Stimulated activated CD4-positive, alpha-beta T cell treated with anti-CD3 and anti-CD28 coated beads, Interleukin-12 subunit alpha, Interleukin-12 subunit beta, amount 100 ng/mL, for 48 hours (primary cell): Measurements from ENCODE around the gene TRIP11.
"Not testable (repeated sequence)": the region's sequence is repeated elsewhere in the genome, so short reads cannot be mapped to it uniquely, and the experiment has no call there.

Source experiments
- DNase-seq, 3 donors: peaks; one replicate each; pipeline ENCODE4 v3.0.0-alpha.2; 2020; ENCODE audit warnings: low read depth in 2 of 3, low spot score in 1 of 3

Gene TRIP11

DNA sequence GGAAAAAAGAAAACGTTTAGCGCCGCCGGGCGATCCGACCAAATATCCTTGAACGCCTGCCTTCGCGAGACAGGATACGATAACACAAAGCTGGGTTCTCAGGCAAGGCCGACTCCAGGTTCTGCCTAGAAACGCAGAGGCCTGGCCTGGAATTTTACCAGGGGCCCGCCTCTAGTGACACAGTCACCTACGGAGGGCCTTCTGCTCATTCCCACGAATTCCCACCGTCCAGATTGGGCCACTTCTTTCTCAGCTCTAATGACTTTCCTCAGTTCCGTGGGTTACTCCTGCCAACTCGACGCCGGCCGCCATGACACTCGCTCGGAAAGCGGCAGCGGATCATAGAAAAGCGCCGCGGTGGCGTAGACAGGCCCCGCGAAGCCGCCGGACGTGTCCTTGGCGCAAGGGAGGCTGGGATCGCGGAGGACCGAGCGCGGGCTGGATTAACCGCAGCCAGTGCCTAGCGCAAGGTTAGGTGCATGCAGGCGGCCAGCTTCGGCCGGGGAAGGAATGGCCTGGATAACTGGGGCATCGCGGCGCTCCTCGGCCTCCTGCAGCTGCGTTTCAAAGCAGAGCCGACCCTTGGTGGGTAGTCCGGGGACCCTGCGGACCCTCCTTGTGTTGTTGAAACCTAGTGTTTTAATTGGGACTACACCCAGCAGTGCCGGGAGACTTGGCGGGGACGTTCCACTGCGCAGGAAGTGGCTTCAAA lies at the start of gene TRIP11:
Gene TRIP11, minus strand, starts transcription at position 341 of the 712 bp plus-strand sequence. CDS start 374 bp downstream, outside the sequence.
- DNase-seq, result peak; percentile 88 to 93 (median 91)

DNA sequence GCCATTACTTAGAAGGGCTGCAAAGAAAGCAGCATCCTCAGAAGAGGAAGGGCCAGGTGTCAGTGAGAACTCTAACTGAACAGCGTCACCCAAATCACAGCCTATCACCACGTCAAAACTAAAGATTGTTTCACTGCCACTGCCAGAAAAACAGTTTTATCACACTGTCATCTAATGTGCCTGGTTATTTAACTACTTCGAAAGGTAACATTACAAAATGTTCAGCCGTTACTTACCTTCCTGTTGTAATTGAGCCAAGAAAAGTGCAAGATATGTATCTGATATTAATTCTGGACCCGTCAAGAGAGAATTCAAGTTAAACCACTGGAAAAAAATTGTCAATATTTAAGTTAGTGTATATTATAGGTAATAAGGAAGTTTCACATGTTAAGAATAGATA lies 48.6 kb upstream of the TRIP11 start:
- DNase-seq, result no peak

DNA sequence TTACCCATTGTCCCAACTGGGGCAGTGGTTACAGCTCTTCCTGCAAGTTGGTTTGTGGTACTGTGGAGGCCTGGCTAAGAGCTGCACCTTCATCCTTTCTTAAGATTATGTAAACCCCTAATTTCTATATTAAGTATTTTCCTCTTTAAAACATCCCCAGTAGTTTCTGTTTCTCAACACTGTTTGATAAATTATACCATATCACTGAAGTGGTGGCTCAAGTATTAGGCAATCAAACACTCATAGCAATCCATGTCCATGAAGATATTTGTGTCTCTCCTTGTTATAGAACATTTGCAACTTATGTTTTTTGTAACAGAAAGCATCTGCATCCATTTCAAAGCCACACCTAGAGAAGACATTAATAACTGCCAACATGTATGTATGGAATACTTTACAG lies 34.7 kb upstream of the TRIP11 start:
- DNase-seq, result no peak

DNA sequence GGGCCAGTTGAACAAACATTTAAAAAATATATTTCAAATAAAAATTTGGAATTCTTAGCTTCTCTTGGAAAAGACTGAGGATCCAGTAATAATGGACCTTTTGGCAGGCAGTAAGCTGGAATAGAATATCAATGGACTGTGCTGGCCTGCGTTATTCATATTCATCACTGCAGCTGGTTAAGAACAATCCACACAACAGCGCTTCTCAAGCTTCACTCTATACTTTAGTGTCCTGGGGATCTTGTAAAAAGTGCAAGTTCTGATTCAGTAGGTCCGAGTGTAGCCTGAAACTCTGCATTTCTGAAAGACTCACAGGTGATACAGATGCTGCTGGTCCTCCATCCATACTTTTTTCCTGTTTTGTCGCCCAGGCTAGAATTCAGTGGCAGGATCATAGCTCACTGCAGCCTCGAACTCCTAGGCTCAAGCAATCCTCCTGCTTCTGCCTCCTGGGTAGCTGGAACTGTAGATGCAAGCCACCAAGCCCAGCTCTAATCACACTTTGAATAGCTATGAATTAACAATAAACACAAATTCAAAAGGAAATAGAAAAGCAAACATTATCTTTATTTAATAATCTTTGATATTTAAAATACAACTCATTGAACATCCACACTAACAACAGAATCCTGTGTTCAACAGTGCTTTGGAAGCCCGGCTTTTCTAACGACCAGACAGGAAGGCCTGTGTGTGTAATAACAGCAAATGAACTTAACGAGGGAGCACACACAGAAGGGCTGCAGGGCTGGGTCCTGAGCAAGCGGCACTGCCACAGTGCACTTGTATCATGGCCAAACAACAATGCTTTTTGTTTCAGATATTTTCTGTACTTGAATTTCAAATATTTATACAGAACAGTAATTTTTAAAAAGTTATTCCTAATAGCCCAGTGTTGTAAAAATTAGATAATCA lies 18.4 kb upstream of the TRIP11 start:
- no peak for DNase-seq

DNA sequence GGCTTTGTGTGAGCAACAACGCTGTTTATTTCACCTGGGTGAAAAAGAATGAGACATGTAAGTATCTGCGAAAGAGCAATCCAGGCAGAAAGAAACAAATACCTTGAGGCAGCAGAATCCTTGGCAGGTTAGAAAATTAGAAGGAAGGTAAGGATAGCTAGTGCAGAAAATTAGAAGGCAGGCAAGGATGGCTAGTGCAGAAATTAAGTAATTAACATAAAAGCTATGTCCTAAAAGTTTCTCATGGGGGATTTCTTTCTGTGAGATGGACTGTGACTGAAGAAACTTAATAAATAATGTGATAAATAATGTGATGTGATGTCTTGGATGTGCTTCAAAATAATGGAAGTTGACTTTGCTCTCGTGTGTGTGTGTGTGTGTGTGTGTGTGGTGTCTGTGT lies 9.9 kb upstream of the TRIP11 start:
- no peak for DNase-seq

DNA sequence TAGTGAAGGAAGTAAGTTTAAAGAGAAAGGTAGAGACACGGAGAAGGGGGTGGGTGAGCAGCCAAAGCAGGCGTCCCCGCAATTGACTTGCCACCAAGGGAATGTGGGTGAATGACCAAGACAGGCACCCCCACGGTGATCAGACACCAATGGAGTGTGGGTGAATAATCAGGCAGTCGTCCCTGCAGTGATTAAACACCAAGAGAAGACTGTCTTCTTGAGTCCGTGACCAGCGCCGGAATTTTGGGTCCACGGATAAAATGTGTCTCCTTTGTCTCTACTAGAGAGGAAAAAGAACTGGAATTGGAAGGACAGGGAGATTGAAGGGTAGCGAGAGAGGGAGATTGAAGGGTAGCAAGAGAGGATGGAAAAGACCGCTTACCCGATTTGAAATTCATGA lies 9.4 kb upstream of the TRIP11 start:
- not testable (repeated sequence) for DNase-seq

DNA sequence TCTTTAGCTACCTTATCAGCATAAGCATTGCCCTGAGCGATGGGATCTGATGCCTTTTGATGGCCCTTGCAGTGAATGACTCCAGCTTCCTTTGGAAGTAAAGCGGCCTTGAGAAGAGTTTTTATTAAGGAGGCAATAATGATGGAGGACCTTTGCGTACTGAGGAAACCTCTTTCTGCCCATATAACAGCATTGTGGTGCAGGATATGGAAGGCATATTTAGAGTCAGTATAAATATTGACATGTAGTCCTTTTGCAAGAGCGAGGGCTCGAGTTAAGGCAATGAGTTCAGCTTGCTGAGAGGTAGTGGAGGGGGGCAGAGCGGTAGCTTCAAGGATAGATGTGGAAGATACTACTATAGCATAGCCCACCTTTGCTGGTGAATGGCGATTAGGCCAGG lies 6.0 kb upstream of the TRIP11 start:
- not testable (repeated sequence) for DNase-seq

DNA sequence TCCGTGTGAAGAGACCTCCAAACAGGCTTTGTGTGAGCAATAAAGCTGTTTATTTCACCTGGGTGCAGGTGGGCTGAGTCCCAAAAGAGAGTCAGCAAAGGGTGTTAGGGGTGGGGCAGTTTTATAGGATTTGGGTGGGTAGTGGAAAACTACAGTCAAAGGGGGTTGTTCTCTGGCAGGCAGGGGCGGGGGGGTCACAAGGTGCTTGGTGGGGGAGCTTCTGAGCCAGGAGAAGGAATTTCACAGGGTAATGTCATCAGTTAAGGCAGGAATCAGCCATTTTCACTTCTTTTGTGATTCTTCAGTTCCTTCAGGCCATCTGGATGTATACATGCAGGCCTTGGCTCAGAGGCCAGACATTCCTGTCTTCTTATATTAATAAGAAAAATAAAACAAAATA lies 1.9 kb upstream of the TRIP11 start:
- not testable (repeated sequence) for DNase-seq

DNA sequence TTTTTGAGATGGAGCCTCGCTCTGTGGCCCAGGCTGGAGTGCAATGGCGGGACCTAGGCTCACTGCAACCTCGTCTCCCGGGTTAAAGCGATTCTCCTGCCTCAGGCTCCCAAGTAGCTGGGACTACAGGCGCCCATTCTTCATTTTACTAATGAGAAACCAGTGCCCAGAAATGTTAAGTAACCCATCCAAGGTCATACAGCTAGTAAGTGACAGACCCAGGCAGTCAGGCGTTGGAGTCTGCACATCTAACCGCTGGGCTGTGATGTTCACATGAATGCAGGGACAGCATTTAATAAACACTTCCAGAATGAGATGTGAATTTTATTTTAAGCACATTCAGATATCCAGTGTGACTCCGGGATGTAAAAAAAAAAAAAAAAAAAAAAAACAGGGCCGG lies 1.3 kb upstream of the TRIP11 start:
- DNase-seq, result no peak

DNA sequence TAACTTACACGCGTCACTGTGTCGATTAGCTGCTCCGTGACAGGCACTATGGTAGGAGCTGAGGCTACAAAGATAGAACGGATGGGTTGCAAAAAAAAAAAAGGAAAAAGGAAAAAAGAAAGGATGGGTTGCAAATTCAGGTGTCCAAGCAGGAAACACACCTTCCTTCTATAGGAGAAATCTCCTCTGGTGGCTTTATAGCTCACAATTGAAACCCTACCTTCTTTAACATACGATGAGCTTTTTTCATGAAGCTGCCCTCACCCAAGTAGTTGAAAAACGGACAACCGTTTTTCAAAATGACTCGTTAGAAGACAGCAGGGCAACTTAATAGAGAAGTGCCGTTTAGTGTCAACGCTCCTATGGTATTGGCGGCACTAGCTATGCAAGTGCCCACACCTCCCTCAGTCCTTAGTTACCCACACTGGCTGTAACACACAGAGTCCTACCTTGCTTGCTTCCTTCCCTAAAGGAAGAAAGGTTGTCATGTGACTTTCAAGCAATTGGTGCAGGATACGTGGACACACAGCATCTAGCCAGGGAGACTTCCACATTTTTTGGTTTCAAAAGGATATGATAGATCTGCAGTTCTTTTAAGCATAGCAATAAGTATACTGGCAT lies 682 bp upstream of the TRIP11 start:
- DNase-seq, result peak in 2 of 3 donors; percentile 3 to 5

DNA sequence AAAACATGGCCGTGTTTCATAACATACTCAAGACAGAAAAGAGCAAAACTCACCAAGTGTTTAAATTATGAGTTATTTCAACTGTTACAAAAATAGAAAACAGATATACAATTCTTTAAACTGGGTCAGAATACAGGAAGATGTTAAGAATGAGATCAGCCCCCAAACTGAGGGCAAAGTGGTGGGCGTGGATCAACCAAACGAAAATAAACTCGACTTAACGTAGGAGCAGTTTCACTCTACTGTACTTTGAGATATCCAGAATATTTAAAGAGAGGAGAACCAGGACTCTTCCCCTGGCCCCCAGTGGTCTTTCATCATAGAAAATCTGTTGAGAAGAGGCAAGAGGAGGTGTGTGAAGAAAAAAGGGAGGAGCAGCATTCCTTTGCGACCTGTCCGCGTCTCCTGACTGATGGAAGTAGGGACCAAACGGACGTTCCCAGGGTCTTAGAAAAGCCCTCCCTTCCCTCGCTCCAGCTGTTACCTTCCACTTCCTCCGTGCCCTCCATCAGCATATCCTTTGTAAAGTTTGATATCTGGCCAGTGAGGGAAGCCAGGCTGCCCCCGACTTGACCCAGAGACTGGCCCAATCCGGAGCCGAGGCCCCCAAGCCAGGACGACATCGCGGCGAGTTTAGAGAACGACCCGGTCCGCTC lies 668 bp downstream of the TRIP11 start:
- peak in 1 of 3 donors; percentile 4 for DNase-seq

DNA sequence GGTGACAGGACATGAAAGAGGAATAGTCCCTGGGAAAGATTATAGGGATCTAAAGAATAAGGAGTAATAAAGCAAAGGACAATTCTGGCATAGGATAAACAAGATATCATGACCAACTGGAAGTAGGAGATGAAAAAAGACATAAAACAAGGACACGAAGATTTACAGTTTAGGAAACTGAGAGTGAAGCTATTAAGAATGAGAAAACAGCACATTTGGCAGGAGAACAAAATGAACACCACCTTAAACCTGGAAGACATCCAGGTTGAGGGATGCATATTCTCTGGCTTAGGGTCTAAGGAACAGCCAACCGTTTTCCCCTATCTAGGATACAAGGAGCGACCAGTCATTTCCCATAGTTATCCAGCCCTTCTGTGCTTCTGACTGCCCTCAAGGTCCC lies 1.9 kb downstream of the TRIP11 start:
- DNase-seq, result no peak

DNA sequence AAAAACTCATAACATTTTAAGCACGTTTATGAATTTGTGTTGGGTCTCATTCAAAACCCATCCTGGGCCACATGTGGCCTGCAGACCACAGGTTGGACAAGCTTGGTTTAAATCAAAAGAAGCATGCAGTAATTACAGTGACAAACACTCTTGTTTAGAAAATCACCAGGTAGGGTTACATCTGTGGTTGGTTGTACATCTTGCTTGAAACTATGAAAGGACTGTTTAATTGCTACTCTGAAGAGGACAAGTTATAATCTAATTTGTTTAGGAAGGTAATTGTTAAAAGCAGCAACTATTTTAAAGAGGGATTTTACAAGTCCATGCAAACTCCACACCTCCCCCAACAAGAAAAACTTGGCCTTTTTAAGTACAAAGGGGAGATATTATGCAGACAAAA lies 4.0 kb downstream of the TRIP11 start:
- no peak for DNase-seq

DNA sequence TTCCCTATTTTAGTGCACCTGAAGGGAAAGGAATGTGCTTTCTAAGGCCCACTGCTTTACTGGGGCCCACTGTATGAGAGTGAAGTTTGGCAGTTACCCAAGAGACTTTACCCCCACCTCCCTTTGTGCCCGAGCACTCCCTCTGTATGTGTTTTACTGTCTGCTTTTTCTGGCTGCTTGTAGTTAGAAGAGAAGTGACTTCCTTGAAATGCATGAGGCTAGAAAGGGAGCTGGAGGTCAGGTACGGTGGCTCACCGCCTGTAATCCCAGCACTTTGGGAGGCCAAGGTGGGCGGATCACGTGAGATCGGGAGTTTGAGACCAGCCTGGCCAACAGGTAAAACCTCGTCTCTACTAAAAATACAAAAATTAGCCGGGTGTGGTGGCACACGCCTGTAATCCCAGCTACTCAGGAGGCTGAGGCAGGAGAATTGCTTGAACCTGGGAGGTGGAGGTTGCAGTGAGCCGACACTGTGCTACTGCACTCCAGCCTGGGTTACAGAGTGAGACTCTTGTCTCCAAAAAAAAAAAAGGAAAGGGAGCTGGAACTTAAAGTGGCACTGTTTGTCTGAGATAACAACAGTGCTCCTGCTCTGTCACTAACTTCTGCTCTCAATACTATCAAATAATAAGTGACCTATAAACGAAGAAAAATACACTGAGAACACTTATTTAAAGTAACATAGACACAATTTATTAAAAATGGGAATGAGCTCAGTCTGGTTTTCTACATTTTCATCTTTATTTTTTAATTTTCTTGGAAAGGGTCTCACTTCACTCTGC lies 5.8 kb downstream of the TRIP11 start:
- DNase-seq, result no peak

DNA sequence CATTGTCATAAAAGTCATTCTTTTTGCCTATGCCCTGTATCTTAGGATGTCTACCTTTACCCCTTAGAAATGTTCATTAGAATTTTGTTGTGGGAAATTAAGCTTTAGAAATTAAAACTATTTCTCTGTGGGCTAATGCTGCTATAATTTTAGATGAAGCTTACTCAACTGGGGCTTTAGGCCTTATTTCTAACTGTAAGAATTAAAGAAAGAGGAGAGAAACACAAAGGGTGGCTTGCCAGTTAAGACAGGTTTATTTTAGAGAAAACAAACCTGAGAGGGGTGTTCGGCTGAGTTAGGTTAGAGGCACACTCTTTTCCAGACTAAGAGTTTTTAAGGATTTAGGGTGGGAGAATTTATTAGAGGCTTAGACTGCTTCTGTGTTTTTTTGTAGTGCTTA lies 6.4 kb downstream of the TRIP11 start:
- no peak for DNase-seq

DNA sequence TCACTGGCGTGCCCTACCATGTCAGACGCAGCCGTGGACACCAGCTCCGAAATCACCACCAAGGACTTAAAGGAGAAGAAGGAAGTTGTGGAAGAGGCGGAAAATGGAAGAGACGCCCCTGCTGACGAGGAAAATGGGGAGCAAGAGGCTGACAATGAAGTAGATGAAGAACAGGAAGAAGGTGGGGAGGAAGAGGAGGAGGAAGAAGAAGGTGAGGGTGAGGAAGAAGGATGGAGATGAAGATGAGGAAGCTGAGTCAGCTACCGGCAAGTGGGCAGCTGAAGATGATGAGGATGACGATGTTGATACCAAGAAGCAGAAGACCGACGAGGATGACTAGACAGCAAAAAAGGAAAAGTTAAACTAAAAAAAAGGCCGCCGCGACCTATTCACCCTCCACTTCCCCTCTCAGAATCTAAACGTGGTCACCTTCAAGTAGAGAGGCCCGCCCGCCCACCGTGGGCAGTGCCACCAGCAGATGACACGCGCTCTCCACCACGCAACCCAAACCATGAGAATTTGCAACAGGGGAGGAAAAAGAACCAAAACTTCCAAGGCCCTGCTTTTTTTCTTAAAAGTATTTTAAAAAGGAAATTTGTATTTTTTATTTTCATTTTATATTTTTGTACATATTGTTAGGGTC lies 13.2 kb downstream of the TRIP11 start:
- DNase-seq, result no peak

DNA sequence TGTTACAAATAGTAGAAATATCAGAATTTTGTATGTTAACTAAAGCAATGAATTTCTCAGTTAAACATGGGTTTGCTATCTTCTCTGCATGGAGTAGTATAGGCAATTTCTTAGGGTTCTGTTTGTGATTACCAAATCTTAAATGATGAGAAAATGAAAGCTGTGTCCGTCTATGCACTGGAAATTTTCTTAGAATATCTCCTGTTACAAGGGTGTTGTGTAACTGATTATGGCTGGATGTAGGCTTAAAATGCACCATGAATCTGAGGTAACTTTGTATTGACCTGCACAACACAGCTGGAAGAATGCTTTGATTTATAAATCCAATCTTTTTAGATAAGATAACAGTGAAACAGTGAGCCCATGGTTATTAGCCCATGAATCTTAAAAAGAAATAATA lies 17.8 kb downstream of the TRIP11 start:
- DNase-seq, result no peak

DNA sequence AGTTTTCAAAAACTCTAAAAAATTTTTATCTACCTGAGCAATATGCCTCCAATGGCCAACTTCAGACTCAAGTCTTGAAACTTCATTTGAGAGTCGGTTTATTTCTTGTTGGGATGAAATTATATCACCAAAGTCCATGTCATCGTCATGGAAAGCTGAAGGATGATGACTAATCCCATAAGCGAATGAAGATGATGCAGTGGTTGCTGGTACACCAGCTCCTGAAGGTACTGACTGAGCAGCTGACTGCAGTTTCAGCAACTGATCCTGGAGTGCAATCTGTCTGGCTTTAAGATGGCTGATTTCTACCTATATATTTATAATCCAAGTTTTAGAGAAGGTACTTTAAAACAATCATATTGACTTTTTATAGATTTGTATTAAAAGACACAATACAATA lies 18.3 kb downstream of the TRIP11 start:
- no peak for DNase-seq

DNA sequence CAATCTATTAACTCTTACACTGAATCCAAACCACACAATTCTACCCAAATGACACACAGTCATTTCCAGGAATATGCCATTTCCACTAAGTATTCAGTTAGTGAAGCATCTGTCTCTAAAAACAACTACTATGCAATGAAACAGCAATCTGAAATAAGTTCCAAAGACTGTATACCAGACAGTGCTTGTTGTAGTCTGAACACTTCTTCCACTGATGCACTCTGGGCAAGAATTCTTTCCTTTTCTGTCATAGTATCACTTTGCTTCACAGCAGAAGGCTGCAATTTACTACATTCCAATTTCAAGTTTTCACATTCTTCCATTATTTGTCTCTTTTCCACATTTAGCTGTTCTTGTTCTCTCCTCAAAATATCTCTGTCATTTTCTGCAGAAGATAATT lies 25.8 kb downstream of the TRIP11 start:
- DNase-seq, result no peak

DNA sequence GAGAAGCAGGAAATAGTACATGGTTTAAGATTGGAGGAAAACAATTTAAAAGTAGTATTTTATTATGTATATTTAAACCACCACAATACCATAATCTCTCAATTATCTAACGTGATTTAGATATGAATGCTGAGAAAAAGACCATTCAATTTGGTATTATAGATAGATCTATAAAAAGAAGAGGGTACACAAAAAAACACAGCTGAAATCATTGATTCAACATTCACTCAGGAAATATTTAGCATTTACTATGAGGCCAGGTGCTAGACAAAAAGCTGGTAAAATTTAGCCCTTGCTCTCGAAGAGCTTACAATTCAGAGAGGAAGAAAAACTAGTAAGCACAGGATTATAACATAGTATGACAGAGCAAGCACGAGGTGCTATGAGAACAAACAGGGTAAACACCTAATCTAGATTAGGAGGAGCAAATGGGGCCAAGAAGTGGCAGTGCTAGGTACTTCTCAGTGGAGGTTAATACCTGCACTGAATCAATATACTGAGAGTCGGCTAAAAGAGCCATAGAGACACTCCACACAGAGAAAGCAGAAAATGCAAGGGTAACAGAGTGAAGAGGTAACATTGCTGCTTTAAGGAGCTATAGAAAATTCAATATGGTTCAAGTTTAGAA lies 27.6 kb downstream of the TRIP11 start:
- DNase-seq, result no peak
